Naive thymus-derived CD4-positive, alpha-beta T cell (primary cell): Measurements from ENCODE around the gene CDH9. TPM values are rescaled to one million over a fixed set of nuclear protein-coding genes. Genes with fewer than 3 reads are reported as not detected.

Experiments used
- ATAC-seq: fragments of 150-1000 bp; cut with Tn5 transposase; 2 replicates; pipeline ENCODE4 v1.10.0; 2021; ENCODE audit warnings: mild to moderate bottlenecking, moderate library complexity
- CTCF ChIA-PET: fragments of 350-600 bp; sonication (Branson Sonifier 250); formaldehyde crosslinking; loops from one replicate; lab custom pipeline; 2021; ENCODE audit warnings: antibody characterized with exemption; lab: Charles Lee
- POLR2A ChIA-PET: fragments of 350-600 bp; sonication (Branson Sonifier 250); formaldehyde crosslinking; loops from one replicate; lab custom pipeline; 2021; ENCODE audit warnings: antibody characterized with exemption, inconsistent platforms; lab: Charles Lee
- DNase-seq, 9 donors: peaks; one replicate each; pipeline versions ENCODE4 v3.0.0 to v3.0.0-alpha.2; 2020 to 2022; ENCODE audit warnings: mixed read lengths in 1 of 9
- H3K27ac ChIP-seq: one replicate; pipeline ENCODE4 v1.7.0; 2013; ENCODE audit warnings: mild to moderate bottlenecking, low read depth, low read length, moderate library complexity
- H3K27me3 ChIP-seq, 2 donors: one replicate each; pipeline ENCODE4 v1.7.0; 2013; ENCODE audit warnings: low read length in 2 of 2, mild to moderate bottlenecking in 2 of 2, moderate library complexity in 2 of 2; ENCODE audit not compliant: control insufficient read depth in 2 of 2, insufficient read depth in 2 of 2
- H3K36me3 ChIP-seq, 3 experiments: 1 replicate in 2 of 3; 2 replicates in 1 of 3; pipeline ENCODE4 v1.7.0; 2013; ENCODE audit warnings: low read length in 3 of 3, mild to moderate bottlenecking in 3 of 3, moderate library complexity in 1 of 3; ENCODE audit not compliant: insufficient read depth in 3 of 3, control insufficient read depth in 2 of 3
- H3K4me1 ChIP-seq, 2 donors: one replicate each; pipeline ENCODE4 v1.7.0; 2013; ENCODE audit warnings: low read length in 2 of 2, mild to moderate bottlenecking in 2 of 2, moderate library complexity in 1 of 2; ENCODE audit not compliant: control insufficient read depth in 2 of 2, insufficient read depth in 2 of 2
- H3K4me3 ChIP-seq: 2 replicates; pipeline ENCODE4 v1.7.0; 2013; ENCODE audit warnings: mild to moderate bottlenecking, low read length
- H3K9me3 ChIP-seq, 3 experiments: 1 replicate in 2 of 3; 2 replicates in 1 of 3; pipeline ENCODE4 v1.7.0; 2013; ENCODE audit warnings: low read length in 3 of 3; ENCODE audit not compliant: control insufficient read depth in 2 of 3
- H3K27ac Mint-ChIP-seq, 9 donors: one replicate each; pipeline ENCODE4 v1.8.0; 2020 to 2022; ENCODE audit warnings: mixed read lengths in 9 of 9, mild to moderate bottlenecking in 8 of 9, moderate library complexity in 5 of 9, inconsistent platforms in 2 of 9
- H3K27me3 Mint-ChIP-seq, 5 donors: one replicate each; pipeline ENCODE4 v1.8.0; 2021 to 2022; ENCODE audit warnings: mixed read lengths in 5 of 5, mild to moderate bottlenecking in 1 of 5
- H3K36me3 Mint-ChIP-seq, 5 donors: one replicate each; pipeline ENCODE4 v1.8.0; 2020 to 2022; ENCODE audit warnings: mixed read lengths in 5 of 5, mild to moderate bottlenecking in 3 of 5, inconsistent platforms in 1 of 5
- H3K4me1 Mint-ChIP-seq, 7 donors: one replicate each; pipeline ENCODE4 v1.8.0; 2020 to 2022; ENCODE audit warnings: mixed read lengths in 7 of 7, mild to moderate bottlenecking in 3 of 7, inconsistent platforms in 1 of 7
- H3K4me3 Mint-ChIP-seq, 10 donors: one replicate each; pipeline ENCODE4 v1.8.0; 2020 to 2022; ENCODE audit warnings: mild to moderate bottlenecking in 10 of 10, mixed read lengths in 10 of 10, moderate library complexity in 6 of 10, inconsistent platforms in 2 of 10
- H3K9me3 Mint-ChIP-seq, 11 donors: one replicate each; pipeline ENCODE4 v1.8.0; 2020 to 2022; ENCODE audit warnings: mixed read lengths in 11 of 11, mild to moderate bottlenecking in 4 of 11, inconsistent platforms in 1 of 11, moderate library complexity in 1 of 11
- intact Hi-C, 2 donors: fragments of 100-400 bp; cut with micrococcal nuclease; formaldehyde crosslinking; loops; one replicate each; pipeline ENCODE4 v1.15.1; 2023
- polyA plus RNA-seq, 2 donors: library from polyadenylated mRNA; unstranded; fragments of 300-500 nt; fragmentation: Illumina TruSeq; gene quantifications; one replicate each; pipeline ENCODE4 v1.2.3, GENCODE V29; 2021
- total RNA-seq, 6 experiments: library from RNA in 5 of 6; stranded (reverse) in 5 of 6; gene quantifications; 1 replicate in 5 of 6; 2 replicates in 1 of 6; pipeline ENCODE4 v1.2.3 and lab custom pipeline; 2021 to 2026

The CDH9 gene
- total and polyA plus RNA-seq, 7 experiments from 2014 or later, result not detected

GRCh38 chr5:26959290-26959689, 79.1 kb downstream of the CDH9 start:
- no peaks in the 10 kb centered on the region for H3K36me3 Mint-ChIP-seq
- H3K4me3 Mint-ChIP-seq, result no peak overlapping the region
- DNase-seq, result no peak
- intact Hi-C loops, result no loop called here
- Histone ChIP-seq H3K4me1 (no peaks in the 10 kb centered on the region), H3K27me3 (no peaks in the 10 kb centered on the region), H3K4me3 (no peak overlapping the region), H3K9me3 (no peaks in the 10 kb centered on the region), H3K27ac (no peak overlapping the region), H3K36me3 (no peaks in the 10 kb centered on the region)
- no peak for ATAC-seq
- H3K27me3 Mint-ChIP-seq, result no peaks in the 10 kb centered on the region
- H3K27ac Mint-ChIP-seq, result no peak overlapping the region
- CTCF ChIA-PET, result no interaction called here
- no peaks in the 10 kb centered on the region for H3K4me1 Mint-ChIP-seq
- peaks cover 0 to 37% (median 8%) of the 10 kb centered on the region in 11 donors for H3K9me3 Mint-ChIP-seq
- POLR2A ChIA-PET, result no interaction called here

DNA sequence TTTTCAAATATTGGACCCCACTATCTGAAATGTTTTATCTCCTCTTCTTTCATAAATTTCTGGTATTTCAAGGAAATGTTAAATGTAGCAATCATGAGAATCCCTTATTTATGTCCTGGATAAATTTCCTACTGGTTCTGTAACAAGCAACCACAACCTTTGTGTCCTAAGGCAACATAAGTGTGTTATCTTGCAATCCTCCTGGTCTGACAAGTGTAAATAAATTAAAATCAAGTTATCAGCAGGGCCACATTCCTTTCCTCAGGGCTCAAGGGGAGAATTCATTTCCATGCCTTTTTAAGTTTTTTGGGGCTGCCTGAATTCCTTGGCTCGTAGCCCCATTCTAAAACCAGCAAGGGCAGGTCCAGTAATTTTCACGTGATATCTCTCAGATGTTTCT, 83.2 kb downstream of the CDH9 start:
- Mint-ChIP-seq H3K4me3 (no peak overlapping the region), H3K36me3 (no peaks in the 10 kb centered on the region), H3K27me3 (no peaks in the 10 kb centered on the region), H3K27ac (no peak overlapping the region), H3K9me3 (peaks cover 2 to 32% (median 10%) of the 10 kb centered on the region in 11 donors), H3K4me1 (no peaks in the 10 kb centered on the region)
- ATAC-seq, result no peak
- Histone ChIP-seq H3K27me3 (no peaks in the 10 kb centered on the region), H3K27ac (no peak overlapping the region), H3K4me1 (no peaks in the 10 kb centered on the region), H3K4me3 (no peak overlapping the region), H3K36me3 (no peaks in the 10 kb centered on the region), H3K9me3 (no peaks in the 10 kb centered on the region)
- intact Hi-C loops, result no loop called here
- no peak for DNase-seq
- CTCF ChIA-PET, result no interaction called here
- POLR2A ChIA-PET, result no interaction called here

DNA sequence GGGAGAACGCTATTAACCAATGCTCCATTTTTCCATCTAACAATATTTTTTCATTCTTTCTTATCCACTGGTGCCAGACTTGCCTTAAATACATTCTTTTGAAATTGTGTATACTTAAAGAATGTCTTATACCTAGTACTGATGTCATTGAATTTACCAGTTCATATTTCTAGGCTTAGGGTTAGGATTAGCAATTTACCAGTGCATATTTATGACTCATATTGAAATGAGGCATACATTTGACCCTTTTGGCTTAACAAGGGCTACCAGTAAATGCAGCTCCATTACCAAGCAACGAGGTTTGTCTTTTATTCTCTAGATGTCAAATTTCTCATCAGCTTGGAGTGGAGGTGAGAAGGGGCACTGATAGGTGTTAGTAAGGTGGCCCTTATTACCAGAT, 89.5 kb downstream of the CDH9 start:
- ChIA-PET POLR2A (no interaction called here), CTCF (no interaction called here)
- no peak for ATAC-seq

DNA sequence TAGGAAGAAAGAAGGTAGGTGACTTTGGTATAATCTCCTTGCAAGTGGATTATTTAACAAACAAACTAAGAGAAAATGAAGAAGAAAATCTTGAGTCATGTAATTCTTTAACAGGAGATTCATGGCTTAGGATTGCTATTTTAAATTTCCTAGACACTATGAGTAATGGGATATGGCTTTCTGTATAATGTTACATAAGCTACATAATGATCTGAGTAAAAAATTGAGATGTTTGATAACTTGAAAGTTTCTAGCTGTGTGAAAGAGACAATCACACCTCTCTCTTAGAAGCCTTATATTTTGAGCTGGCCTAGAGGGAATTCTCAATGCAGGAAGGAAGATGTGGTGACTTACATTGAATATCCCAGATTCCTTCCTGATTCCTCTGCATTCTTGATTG, 92.5 kb downstream of the CDH9 start:
- ATAC-seq (no peak), DNase-seq (no peak)
- no peak overlapping the region for H3K4me3 ChIP-seq
- ChIA-PET POLR2A (no interaction called here), CTCF (interaction anchor here (0.6 kb wide), 1 partner anchor 153 kb away, joined by 3 read pairs; no protein-coding TSS in a partner anchor)
- no peaks in the 10 kb centered on the region for H3K27me3 ChIP-seq
- H3K36me3 ChIP-seq, result no peaks in the 10 kb centered on the region
- H3K27ac ChIP-seq, result no peak overlapping the region
- Mint-ChIP-seq H3K4me3 (no peak overlapping the region), H3K4me1 (no peaks in the 10 kb centered on the region), H3K9me3 (peaks cover 0 to 14% (median 6%) of the 10 kb centered on the region in 11 donors), H3K36me3 (no peaks in the 10 kb centered on the region), H3K27me3 (no peaks in the 10 kb centered on the region), H3K27ac (no peak overlapping the region)
- H3K9me3 ChIP-seq, result peaks cover 0 to 5% (median 0%) of the 10 kb centered on the region in 3 experiments
- H3K4me1 ChIP-seq, result no peaks in the 10 kb centered on the region
- intact Hi-C loops, result no loop called here

More for the DNA sequence above, 89.5 kb downstream of the CDH9 start:
- H3K4me3 Mint-ChIP-seq, result no peak overlapping the region
- intact Hi-C loops, result no loop called here
- Histone ChIP-seq H3K4me3 (no peak overlapping the region), H3K27me3 (no peaks in the 10 kb centered on the region), H3K27ac (no peak overlapping the region), H3K36me3 (no peaks in the 10 kb centered on the region), H3K4me1 (no peaks in the 10 kb centered on the region), H3K9me3 (no peaks in the 10 kb centered on the region)
- no peaks in the 10 kb centered on the region for H3K4me1 Mint-ChIP-seq
- H3K36me3 Mint-ChIP-seq, result no peaks in the 10 kb centered on the region
- no peaks in the 10 kb centered on the region for H3K27me3 Mint-ChIP-seq
- no peak overlapping the region for H3K27ac Mint-ChIP-seq
- no peak for DNase-seq
- H3K9me3 Mint-ChIP-seq, result peaks cover 0 to 19% (median 6%) of the 10 kb centered on the region in 11 donors

- no peaks in the 10 kb centered on the region for H3K27me3 Mint-ChIP-seq
- H3K36me3 Mint-ChIP-seq, result no peaks in the 10 kb centered on the region
- no peak overlapping the region for H3K4me3 ChIP-seq
- ATAC-seq (no peak), DNase-seq (no peak)
- ChIA-PET CTCF (no interaction called here), POLR2A (no interaction called here)
- no peaks in the 10 kb centered on the region for H3K4me1 ChIP-seq
- H3K27ac ChIP-seq, result no peak overlapping the region
- intact Hi-C loops, result no loop called here
- no peak overlapping the region for H3K4me3 Mint-ChIP-seq
- no peaks in the 10 kb centered on the region for H3K27me3 ChIP-seq
- H3K9me3 Mint-ChIP-seq, result peaks cover 0 to 12% (median 5%) of the 10 kb centered on the region in 11 donors
- no peaks in the 10 kb centered on the region for H3K36me3 ChIP-seq
- peaks cover 0 to 5% (median 0%) of the 10 kb centered on the region in 3 experiments for H3K9me3 ChIP-seq
- H3K4me1 Mint-ChIP-seq, result no peaks in the 10 kb centered on the region
- H3K27ac Mint-ChIP-seq, result no peak overlapping the region
Observed at GRCh38 chr5:26942481-26942880, 95.9 kb downstream of the CDH9 start.

GRCh38 chr5:26940994-26941393, 97.4 kb downstream of the CDH9 start:
- H3K4me1 ChIP-seq, result no peaks in the 10 kb centered on the region
- no peaks in the 10 kb centered on the region for H3K27me3 ChIP-seq
- H3K27ac ChIP-seq, result no peak overlapping the region
- Mint-ChIP-seq H3K9me3 (peaks cover 0 to 11% (median 4%) of the 10 kb centered on the region in 11 donors), H3K27me3 (no peaks in the 10 kb centered on the region), H3K4me3 (no peak overlapping the region), H3K36me3 (no peaks in the 10 kb centered on the region), H3K27ac (no peak overlapping the region), H3K4me1 (no peaks in the 10 kb centered on the region)
- CTCF ChIA-PET, result no interaction called here
- intact Hi-C loops, result no loop called here
- H3K4me3 ChIP-seq, result no peak overlapping the region
- peaks cover 0 to 5% (median 0%) of the 10 kb centered on the region in 3 experiments for H3K9me3 ChIP-seq
- ATAC-seq (no peak), DNase-seq (no peak)
- POLR2A ChIA-PET, result no interaction called here
- no peaks in the 10 kb centered on the region for H3K36me3 ChIP-seq

DNA sequence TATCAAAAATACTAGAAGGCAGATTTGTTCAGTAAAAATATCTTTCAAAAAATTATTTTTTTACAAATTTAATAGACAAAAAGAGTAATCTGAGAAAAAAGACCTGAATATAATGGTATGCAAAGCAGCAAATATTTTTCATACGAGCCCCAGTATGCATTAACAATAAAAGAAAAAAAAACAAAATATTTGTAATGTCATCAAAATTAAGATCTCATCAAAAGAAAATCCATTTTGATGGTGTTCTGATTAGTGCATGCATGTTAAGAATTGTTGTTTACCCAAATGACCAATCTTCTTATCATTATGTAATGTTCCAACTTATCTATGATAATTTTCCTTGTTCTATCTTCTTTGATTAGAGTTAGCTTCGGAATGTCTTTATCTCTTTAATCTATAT, 106.1 kb downstream of the CDH9 start:
- H3K27me3 Mint-ChIP-seq, result no peaks in the 10 kb centered on the region
- intact Hi-C loops, result no loop called here
- peaks cover 1 to 26% (median 10%) of the 10 kb centered on the region in 11 donors for H3K9me3 Mint-ChIP-seq
- Histone ChIP-seq H3K36me3 (no peaks in the 10 kb centered on the region), H3K27ac (no peak overlapping the region), H3K4me1 (no peaks in the 10 kb centered on the region), H3K27me3 (no peaks in the 10 kb centered on the region), H3K9me3 (no peaks in the 10 kb centered on the region), H3K4me3 (no peak overlapping the region)
- H3K27ac Mint-ChIP-seq, result no peak overlapping the region
- ATAC-seq (no peak), DNase-seq (no peak)
- POLR2A ChIA-PET, result no interaction called here
- no peaks in the 10 kb centered on the region for H3K4me1 Mint-ChIP-seq
- H3K36me3 Mint-ChIP-seq, result no peaks in the 10 kb centered on the region
- CTCF ChIA-PET, result no interaction called here
- H3K4me3 Mint-ChIP-seq, result no peak overlapping the region
